SIG-M5 (cell line): ENCODE results near the gene MPZL2.

ENCODE experiments used
- DNase-seq: peaks from one replicate; lab custom pipeline; 2025; lab: John Stamatoyannopoulos, UW

MPZL2 gene

DNA sequence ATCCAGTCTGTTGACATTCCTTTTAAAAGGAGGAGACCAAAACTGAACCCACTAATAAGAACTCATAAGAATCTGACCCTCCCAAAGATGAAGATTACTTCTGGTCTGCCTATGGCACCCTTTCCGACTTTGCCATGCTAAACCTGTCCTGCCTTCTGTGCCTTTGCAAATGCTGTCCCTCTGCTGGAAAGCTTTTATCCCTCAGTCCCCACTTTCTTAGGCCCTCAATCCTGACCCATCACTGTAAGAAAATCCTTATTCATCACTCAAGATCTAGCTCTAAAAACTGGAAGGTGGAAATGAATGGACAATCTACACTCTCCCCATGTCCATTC lies 22.4 kb downstream of the MPZL2 start:
- DNase-seq = no peak

- DNase-seq = peak; percentile 32
These were observed 22.9 kb downstream of the MPZL2 start for GRCh38 chr11:118240999-118241763.

- DNase-seq = no peak
These were observed 24.4 kb downstream of the MPZL2 start for GRCh38 chr11:118239509-118240205.

- no peak for DNase-seq
These were observed 25.2 kb downstream of the MPZL2 start for GRCh38 chr11:118238929-118239328.

- no peak for DNase-seq
These were observed 25.7 kb downstream of the MPZL2 start for GRCh38 chr11:118238421-118238820.

GRCh38 chr11:118236170-118236569 lies 27.9 kb downstream of the MPZL2 start:
- DNase-seq = no peak

DNA sequence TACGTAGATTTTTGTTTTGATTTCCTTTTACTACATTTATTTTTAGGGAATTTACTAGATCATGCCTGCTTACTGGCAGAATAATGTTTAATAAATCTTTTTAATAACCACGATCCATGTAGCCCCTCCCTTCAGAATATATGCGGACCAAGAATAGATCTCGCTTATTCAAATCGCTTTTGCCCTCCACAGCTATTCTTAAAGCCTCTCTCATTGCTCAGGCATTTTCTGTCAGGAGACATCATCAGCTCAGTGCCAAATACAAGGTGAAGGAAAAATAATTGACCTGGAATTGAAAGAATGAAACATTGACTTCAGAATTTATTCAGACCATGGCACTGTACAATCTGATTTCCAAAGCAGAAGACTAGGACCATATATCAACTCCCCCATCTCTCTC lies 29.3 kb downstream of the MPZL2 start:
- DNase-seq = no peak

DNA sequence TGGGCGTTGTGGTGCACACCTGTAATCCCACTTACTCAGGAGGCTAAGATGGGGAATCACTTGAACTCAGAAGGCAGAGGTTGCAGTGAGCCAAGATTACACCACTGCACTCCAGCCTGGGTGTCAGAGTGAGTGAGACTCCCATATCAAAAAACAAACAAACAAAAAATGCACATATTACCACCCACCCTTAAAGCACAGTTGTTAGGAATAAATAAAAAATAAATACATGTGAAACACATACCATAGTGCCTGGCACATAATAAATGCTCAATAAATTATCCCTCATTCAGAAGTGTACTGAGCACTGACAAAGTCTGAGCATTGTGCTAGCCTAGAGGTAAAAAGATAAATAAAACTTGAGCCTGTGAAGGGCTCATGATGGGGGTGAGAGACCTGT lies 30.2 kb downstream of the MPZL2 start:
- DNase-seq = no peak

DNA sequence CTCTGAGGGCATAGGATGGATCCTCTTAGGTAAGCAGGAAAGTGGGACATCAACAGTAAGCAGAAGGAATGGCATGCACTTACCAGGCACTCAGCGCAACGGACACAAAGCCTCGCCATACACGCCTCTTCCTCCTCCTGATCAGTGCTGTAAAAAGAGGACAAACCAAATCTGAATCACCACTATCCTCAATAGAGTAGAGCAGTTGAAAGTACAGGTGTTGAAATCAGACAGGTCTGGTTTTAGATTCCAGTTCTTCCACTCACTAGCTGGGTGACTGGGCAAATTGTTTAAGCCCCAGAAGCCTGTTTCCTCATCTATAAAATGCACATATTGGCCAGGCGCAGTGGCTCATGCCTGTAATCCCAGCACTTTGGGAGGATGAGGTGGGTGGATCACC lies 30.7 kb downstream of the MPZL2 start:
- no peak for DNase-seq

DNA sequence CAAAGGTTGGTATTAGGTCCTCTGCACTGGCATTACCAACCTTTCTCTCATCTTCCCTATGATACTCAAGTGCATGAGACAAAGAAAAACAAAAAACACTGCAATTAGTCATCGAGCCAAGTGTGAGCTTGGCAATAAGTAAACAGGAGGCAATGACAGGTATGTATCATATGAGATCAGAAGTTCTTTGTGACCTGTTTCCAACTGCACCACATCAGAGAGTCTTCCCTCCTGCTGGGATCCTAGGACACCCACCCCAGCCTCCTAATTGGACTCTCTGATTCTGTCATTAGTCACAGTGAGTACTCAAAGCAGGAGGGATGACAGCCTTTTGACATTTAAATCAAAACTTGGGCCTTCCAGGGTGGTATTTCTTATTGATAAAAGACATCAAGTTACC lies 31.4 kb downstream of the MPZL2 start:
- no peak for DNase-seq

- no peak for DNase-seq
These were observed 32.6 kb downstream of the MPZL2 start for GRCh38 chr11:118231461-118231860.

DNA sequence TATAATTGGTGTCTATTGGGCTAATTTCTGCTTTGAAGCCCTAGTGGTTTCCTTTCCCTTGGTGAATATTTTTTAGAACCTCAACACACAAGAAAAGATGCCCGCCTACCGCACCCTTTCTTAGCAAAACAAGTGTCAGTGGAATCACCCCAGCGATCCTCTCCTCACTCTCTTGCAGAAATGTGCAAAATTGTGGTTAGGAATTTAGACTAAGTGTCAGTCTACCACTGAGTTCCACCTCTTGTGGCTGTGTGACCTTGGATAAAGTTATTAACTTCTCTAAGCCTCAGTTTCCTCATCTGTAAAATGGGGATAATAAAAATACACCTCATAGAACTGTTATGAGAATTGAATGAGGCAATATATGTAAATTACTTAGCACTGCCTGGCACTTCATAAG lies 34.0 kb downstream of the MPZL2 start:
- DNase-seq = no peak

GRCh38 chr11:118229274-118229847 lies 34.7 kb downstream of the MPZL2 start:
- no peak for DNase-seq

- peak; percentile 72 for DNase-seq
These were observed 36.0 kb downstream of the MPZL2 start for GRCh38 chr11:118227865-118228785.

DNA sequence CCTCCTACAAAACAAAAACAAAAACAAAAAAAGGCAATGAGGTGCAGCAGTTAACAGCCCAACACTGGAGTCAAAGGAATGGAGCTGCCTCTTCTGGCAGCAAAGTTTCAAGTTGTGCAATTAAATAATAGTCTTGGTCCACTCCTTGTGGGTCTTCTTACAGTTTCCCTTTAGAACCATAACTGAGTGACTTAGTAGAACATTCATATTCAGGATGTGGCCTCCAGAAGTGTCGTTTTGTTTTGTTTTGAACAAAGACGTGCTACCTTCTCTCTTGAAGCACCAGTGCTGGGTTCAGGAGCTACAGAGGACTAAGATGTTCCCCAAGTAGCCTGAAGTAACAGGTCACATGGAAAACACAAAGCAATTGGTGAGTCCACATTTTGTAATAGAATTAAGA lies 37.3 kb downstream of the MPZL2 start:
- DNase-seq = no peak

DNA sequence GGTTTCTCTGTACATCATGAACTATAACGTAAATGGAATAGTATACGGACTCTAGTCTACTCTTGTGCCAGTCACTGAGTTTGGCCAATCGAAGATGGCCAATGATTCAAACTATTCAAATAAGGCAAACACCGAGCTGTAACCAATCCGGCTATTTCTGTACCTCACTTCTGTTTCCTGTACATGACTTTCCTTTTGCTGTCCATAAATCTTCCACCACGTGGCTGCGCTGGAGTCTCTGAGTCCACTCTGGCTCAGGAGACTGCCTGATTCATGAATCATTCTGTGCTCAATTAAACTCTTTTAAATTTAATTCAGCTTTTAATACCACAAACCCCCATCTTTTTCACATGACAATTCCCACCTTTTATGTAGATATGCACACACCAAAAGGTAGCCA lies 37.8 kb downstream of the MPZL2 start:
- no peak for DNase-seq

- DNase-seq = no peak
These were observed 39.4 kb downstream of the MPZL2 start, which contains the start of gene JAML for GRCh38 chr11:118224511-118225188. Gene JAML, minus strand, starts transcription at chr11:118225011. Its CDS starts 10,145 bp downstream, at chr11:118214866.

GRCh38 chr11:118223992-118224391 lies 40.1 kb downstream of the MPZL2 start:
- no peak for DNase-seq

GRCh38 chr11:118223570-118223969 lies 40.5 kb downstream of the MPZL2 start:
- no peak for DNase-seq

DNA sequence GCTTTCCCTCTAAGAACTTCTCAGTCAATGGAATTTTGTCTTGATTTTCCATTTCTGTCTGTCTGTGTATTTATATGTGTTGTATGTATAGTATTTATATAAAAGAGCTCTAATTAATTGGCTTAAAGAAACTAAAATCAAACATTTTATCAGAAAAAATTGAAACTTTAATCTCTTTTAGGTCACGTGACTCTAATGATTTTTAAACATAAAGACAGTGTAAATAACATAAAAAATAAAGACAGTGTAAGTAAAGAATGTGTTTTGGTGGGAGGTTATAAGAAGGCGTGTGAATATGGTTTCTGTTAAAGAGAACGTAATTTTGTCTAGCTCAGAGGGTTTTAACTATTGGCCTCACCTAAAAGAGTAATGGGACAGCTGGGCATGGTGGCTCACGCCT lies 41.7 kb downstream of the MPZL2 start:
- no peak for DNase-seq

- DNase-seq = no peak
These were observed 42.7 kb downstream of the MPZL2 start for GRCh38 chr11:118221419-118221818.

GRCh38 chr11:118219732-118220131 lies 44.4 kb downstream of the MPZL2 start:
- no peak for DNase-seq
